HG03460 (cell line): ENCODE data around the gene CD7.

Experiments
- ATAC-seq: cut with Tn5 transposase; IDR thresholded peaks from one replicate; pipeline ENCODE4 v1.9.1; 2021; ENCODE audit not compliant: unreplicated experiment

The CD7 gene

GRCh38 chr17:82298538-82299421 lies 18.6 kb downstream of the CD7 start:
- peak; percentile 8 for ATAC-seq

DNA sequence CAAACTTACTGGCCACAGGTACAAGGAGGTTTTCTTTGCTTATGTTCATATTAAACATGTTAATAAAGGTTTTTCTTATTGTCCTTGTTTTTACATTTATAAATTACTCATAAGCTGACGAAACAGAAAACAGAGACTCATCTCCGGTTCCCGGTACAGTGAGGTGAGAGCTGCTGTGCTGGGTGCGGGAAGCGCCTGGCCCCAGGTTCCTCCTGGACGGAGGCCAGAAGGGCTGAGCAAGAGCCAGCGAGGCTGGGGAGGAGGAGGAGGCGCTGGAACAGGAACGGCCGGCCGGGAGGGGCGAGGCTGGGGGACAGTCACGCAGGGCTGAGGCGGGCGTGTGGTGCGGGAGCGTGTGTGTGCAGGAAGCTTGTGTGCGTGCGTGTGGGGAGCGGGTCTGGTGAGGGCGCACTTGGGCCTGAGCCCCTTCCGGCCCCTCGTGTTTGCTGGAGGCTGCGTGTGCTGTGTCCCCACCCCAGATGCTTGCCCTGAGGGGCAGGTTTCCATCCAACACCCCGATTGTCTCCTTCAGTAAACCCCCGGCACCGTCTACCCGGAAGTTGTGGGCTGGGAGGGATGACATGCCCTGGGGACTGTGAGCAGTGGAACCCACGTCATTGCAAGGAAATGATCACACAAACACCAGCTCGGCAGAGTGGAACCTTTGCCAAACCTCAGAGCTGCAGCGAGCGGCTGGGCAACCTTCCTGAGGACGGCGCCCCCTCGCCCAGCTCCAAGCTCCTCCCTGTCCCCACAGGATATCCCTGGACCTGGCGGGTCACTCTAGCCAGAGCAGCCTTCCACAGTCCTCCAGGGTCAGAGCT lies 19.5 kb downstream of the CD7 start:
- ATAC-seq = peak; percentile 52

- ATAC-seq = no peak
Measured at GRCh38 chr17:82297280-82297713, 20.1 kb downstream of the CD7 start.

DNA sequence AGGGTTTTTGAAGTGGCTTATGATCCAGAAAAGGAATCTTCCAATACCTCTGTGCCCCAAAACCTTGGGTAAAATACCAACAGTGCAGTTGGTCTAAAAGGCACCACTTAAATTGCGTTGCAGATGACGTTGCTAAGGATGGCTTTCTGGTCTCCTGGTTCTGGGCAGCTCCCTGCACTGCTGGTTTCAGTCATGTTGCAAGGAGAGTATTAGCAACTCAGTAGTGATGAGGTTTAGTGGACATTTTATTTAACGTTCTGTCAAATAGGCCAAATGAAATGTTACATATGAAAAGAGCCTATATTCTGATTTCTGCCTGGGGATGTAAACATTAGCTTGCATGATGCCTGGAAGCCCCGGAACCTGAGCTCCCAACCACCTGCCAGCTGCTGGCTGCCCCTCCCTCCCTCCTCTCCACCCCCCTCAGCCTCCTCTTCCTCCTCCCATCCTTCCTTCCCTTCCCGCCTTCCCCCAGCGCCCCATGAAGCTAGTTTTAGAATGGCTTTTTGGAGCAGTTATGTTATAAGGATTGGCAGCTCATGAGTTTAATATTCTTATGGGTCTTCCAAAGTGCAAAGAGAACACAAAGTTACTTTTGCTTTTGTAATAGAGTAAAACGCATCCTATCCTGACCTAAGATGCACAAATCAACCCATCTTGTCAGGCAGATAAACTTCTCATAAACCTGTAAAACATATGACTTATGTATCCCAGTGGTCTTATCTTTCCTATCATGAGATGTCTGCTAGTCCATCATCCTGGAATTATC lies 20.7 kb downstream of the CD7 start:
- ATAC-seq = no peak

GRCh38 chr17:82295472-82295814 lies 22.0 kb downstream of the CD7 start:
- ATAC-seq = no peak

GRCh38 chr17:82294064-82294773 lies 23.2 kb downstream of the CD7 start:
- no peak for ATAC-seq

- ATAC-seq = peak; percentile 92
Measured at GRCh38 chr17:82292251-82293154, 24.9 kb downstream of the CD7 start.

- no peak for ATAC-seq
Measured at GRCh38 chr17:82291582-82292250, 25.7 kb downstream of the CD7 start.

GRCh38 chr17:82287868-82288801 lies 29.3 kb downstream of the CD7 start:
- ATAC-seq = no peak

GRCh38 chr17:82287013-82287867 lies 30.2 kb downstream of the CD7 start:
- ATAC-seq = no peak

DNA sequence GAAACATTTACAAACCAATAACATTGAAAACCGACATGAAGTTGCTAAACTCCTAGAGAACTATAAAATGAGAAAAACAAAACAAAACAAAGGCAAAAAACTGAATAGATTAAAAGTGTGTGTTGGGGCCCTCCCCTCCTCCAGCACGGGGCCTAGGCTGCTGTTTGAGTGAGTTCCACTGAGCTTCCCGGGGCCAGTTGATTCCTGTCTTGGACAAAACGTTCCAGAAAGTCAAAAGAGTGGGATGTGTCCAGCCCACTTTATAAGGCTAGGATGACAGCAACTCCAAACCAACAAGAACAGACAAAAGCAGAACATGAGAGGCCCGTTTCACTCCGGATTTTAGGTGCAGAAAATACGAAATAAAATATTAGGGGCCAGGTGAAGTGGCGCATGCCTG lies 32.3 kb downstream of the CD7 start:
- no peak for ATAC-seq

GRCh38 chr17:82283208-82283749 lies 34.1 kb downstream of the CD7 start:
- ATAC-seq = no peak

DNA sequence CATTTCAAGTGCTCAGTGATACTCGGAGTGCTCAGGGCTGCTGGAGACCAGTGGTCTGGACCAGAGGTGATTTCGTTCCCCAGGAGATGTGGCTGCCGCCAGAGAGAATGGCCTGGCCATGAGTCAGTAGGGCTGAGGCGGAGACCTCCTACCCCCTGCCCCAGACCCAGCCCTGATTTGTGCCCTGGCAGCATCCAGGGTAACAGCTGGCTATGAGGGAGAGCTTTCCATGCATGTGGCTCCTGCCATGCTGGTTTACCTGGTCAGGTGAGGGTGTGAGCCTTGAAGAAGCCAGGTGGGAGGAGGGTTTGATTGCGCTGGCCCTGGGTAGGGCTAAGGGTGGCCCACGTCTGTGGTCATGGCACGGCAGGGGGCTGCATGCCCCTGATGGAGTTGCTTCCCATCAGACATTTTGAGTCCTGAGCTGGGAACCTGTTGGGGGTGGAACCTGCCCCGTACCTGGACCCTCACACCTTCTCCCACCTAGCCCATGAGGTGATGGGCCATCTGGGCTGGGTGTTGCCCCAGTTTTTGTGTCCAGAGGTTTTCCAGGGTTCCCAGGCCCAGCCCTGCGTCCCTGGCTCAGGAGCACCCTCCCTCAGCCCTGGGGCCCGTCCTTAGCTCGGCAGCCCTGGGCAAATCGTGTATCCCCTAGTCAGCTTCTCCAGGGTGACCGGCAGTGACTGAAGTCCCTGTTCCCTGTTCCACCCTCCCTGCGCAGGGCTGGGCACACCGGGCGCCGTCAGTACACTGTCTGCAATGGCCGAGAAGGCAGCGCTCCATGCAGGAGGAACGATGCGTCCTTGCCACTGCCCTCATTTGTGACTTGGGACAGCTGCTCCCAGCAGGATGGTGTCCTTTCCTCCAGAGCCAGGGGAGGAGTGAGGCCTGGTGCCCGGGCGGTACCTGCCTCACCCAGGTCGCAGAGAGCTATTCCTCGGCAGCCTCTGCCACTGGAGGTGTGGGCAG lies 34.9 kb downstream of the CD7 start:
- no peak for ATAC-seq

GRCh38 chr17:82281502-82282238 lies 35.7 kb downstream of the CD7 start:
- no peak for ATAC-seq

- ATAC-seq = no peak
Measured at GRCh38 chr17:82281076-82281475, 36.3 kb downstream of the CD7 start.
